HepG2 (cell line): ENCODE data around the gene CTNND1. TPM values are rescaled to one million over a fixed set of nuclear protein-coding genes. Genes with fewer than 3 reads are reported as not detected.

Experiments
- HMGXB3 ChIP-seq: sonication (generic); formaldehyde crosslinking; IDR thresholded peaks from 2 replicates; pipeline ENCODE4 v1.4.0; 2020; ENCODE audit warnings: missing genetic modification reagents, borderline replicate concordance
- KAT8 ChIP-seq: IDR thresholded peaks from 2 replicates; pipeline ENCODE4 v1.6.1; 2016; ENCODE audit warnings: missing genetic modification reagents, missing compliant biosample characterization
- KDM4B ChIP-seq: sonication (generic); formaldehyde crosslinking; IDR thresholded peaks from 2 replicates; pipeline ENCODE4 v1.4.0; 2020; ENCODE audit warnings: missing genetic modification reagents
- SOX5 ChIP-seq: IDR thresholded peaks from 2 replicates; pipeline ENCODE4 v1.6.1; 2016; ENCODE audit warnings: borderline replicate concordance
- ZNF672 ChIP-seq: sonication (generic); formaldehyde crosslinking; IDR thresholded peaks from 2 replicates; pipeline ENCODE4 v1.8.1; 2022; ENCODE audit warnings: missing genetic modification reagents
- polyA plus RNA-seq, 8 experiments: library from polyadenylated mRNA; depleted of rRNA in 3 of 8; stranded (reverse) in 7 of 8; unstranded in 1 of 8; fragments of >200 nt; fragmentation: Illumina TruSeq in 4 of 8; extraction: Trizol in 4 of 8; gene quantifications; 2 replicates each; pipeline versions ENCODE4 v1.2.1 to v1.2.3, GENCODE V29; 2011 to 2016; ENCODE audit warnings: low read depth in 4 of 8, missing spikeins in 1 of 8, mixed read lengths in 1 of 8; ENCODE audit not compliant: insufficient read depth in 1 of 8
- total RNA-seq, 5 experiments: library from RNA; depleted of rRNA; stranded (reverse); fragments of >200 nt; fragmentation: Illumina TruSeq; extraction: Trizol; gene quantifications; 2 replicates each; pipeline ENCODE4 v1.2.3, GENCODE V29; 2016; ENCODE audit warnings: low read depth in 1 of 5
- TF ChIP-seq, protein P1 (sequence below): sonication (generic); formaldehyde crosslinking; IDR thresholded peaks from 2 replicates; pipeline ENCODE4 v1.4.0; 2020; ENCODE audit warnings: missing genetic modification reagents, borderline replicate concordance

CTNND1 gene
- total and polyA plus RNA-seq, 2 of the 13 experiments (the other 11 are each of a cell fraction or from before 2014, with no cell fraction given), result 117 to 128 TPM

- TF ChIP-seq HMGXB3 (CRISPR knock-in tag) (0 out of 2 replicates have a peak, but pooled peaks have one; percentile 55), KDM4B (CRISPR knock-in tag) (no peak), SOX5 (peak; percentile 66; the same call in 1 of the 2 replicates), KAT8 (CRISPR knock-in tag) (peak; percentile 47; the same call in 1 of the 2 replicates), ZNF672 (CRISPR knock-in tag) (no peak)
- TF ChIP-seq, protein P1, sequence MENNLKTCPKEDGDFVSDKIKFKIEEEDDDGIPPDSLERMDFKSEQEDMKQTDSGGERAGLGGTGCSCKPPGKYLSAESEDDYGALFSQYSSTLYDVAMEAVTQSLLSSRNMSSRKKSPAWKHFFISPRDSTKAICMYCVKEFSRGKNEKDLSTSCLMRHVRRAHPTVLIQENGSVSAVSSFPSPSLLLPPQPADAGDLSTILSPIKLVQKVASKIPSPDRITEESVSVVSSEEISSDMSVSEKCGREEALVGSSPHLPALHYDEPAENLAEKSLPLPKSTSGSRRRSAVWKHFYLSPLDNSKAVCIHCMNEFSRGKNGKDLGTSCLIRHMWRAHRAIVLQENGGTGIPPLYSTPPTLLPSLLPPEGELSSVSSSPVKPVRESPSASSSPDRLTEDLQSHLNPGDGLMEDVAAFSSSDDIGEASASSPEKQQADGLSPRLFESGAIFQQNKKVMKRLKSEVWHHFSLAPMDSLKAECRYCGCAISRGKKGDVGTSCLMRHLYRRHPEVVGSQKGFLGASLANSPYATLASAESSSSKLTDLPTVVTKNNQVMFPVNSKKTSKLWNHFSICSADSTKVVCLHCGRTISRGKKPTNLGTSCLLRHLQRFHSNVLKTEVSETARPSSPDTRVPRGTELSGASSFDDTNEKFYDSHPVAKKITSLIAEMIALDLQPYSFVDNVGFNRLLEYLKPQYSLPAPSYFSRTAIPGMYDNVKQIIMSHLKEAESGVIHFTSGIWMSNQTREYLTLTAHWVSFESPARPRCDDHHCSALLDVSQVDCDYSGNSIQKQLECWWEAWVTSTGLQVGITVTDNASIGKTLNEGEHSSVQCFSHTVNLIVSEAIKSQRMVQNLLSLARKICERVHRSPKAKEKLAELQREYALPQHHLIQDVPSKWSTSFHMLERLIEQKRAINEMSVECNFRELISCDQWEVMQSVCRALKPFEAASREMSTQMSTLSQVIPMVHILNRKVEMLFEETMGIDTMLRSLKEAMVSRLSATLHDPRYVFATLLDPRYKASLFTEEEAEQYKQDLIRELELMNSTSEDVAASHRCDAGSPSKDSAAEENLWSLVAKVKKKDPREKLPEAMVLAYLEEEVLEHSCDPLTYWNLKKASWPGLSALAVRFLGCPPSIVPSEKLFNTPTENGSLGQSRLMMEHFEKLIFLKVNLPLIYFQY (CRISPR knock-in tag), result no peak
These were observed 9.8 kb upstream of the CTNND1 start, which contains the start of gene BTBD18 (continued) for GRCh38 chr11:57751676-57752253.
